DOHH2 (cell line): ENCODE results near the gene IFNA13.

Source experiments
- H3F3A ChIP-seq: fragments of 200-600 bp; sonication (generic), shearing (Covaris generic); 2 replicates; pipeline ENCODE4 v1.6.0; 2016; ENCODE audit warnings: antibody characterized with exemption, mild to moderate bottlenecking; ENCODE audit not compliant: control insufficient read depth, insufficient read depth
- H3K27ac ChIP-seq: fragments of 200-600 bp; sonication (generic); 2 replicates; pipeline ENCODE4 v1.5.1; 2014; ENCODE audit warnings: low read depth, mild to moderate bottlenecking, low read length, moderate library complexity
- H3K27me3 ChIP-seq: fragments of 200-600 bp; sonication (generic); 2 replicates; pipeline ENCODE4 v1.6.1; 2014; ENCODE audit warnings: mild to moderate bottlenecking, low read length, mixed read lengths; ENCODE audit not compliant: control insufficient read depth
- H3K36me3 ChIP-seq: fragments of 200-600 bp; sonication (generic); 2 replicates; pipeline ENCODE4 v1.6.1; 2014; ENCODE audit warnings: mild to moderate bottlenecking, low read length, moderate library complexity, mixed read lengths; ENCODE audit not compliant: control insufficient read depth
- H3K4me1 ChIP-seq: fragments of 200-600 bp; sonication (generic); 2 replicates; pipeline ENCODE4 v1.6.1; 2014; ENCODE audit warnings: mild to moderate bottlenecking, low read length, mixed read lengths; ENCODE audit not compliant: control insufficient read depth
- H3K4me2 ChIP-seq: fragments of 200-600 bp; sonication (generic); 2 replicates; pipeline ENCODE4 v1.6.0; 2014; ENCODE audit warnings: mild to moderate bottlenecking, low read length, moderate library complexity
- H3K4me3 ChIP-seq: fragments of 200-600 bp; sonication (generic); 2 replicates; pipeline ENCODE4 v1.5.1; 2014; ENCODE audit warnings: mild to moderate bottlenecking, low read length, mixed read lengths
- H3K79me2 ChIP-seq: fragments of 200-600 bp; sonication (generic); 2 replicates; pipeline ENCODE4 v1.6.1; 2014; ENCODE audit warnings: mild to moderate bottlenecking, low read length, mixed read lengths; ENCODE audit not compliant: control insufficient read depth
- H3K9me2 ChIP-seq: fragments of 200-600 bp; sonication (generic); replicated peaks from 2 replicates; pipeline ENCODE4 v1.6.1; 2014; ENCODE audit warnings: mild to moderate bottlenecking, low read length, mixed read lengths; ENCODE audit not compliant: control insufficient read depth
- H3K9me3 ChIP-seq: fragments of 200-600 bp; sonication (generic); 2 replicates; pipeline ENCODE4 v1.6.1; 2014; ENCODE audit warnings: antibody characterized with exemption, low read length, mixed read lengths; ENCODE audit not compliant: control insufficient read depth, insufficient read depth
- H4K20me1 ChIP-seq: fragments of 200-600 bp; sonication (generic); 2 replicates; pipeline ENCODE4 v1.6.0; 2014; ENCODE audit warnings: low read depth, mild to moderate bottlenecking, antibody characterized with exemption, low read length, moderate library complexity; ENCODE audit not compliant: control insufficient read depth, insufficient read depth
- EZH2phosphoT487 ChIP-seq: fragments of 200-600 bp; sonication (generic); IDR thresholded peaks from 2 replicates; pipeline ENCODE4 v1.6.1; 2017; ENCODE audit warnings: borderline replicate concordance, mild to moderate bottlenecking, antibody characterized with exemption, low read length, moderate library complexity, mixed read lengths
- TF ChIP-seq, protein P1 (sequence below): fragments of 200-600 bp; sonication (generic); IDR thresholded peaks from one replicate; pipeline ENCODE4 v1.5.1; 2014; ENCODE audit warnings: antibody characterized with exemption, mild to moderate bottlenecking, low read depth, low read length; ENCODE audit not compliant: poor library complexity, severe bottlenecking

Gene IFNA13

DNA sequence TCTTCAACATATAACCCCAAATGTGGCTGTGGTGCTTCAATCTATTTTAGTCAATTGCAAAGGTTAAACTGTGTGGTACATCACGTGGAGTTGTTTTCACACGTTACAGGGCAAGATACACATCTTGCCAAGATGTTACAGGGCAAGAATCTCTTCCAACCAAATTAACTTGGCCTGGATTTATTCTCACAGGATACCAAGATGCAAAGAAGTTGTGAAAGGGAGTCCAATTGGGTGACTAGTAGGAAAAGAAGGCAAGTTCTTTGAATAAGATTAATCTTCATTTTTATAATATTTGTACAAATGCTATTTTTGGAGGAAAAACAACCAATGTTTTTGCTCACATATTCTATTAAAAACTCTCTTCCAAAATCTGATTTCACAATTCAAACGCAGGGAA is 36.3 kb upstream of the IFNA13 start:
- no peak overlapping the region for H3K4me2 ChIP-seq
- no peaks in the 10 kb centered on the region for H4K20me1 ChIP-seq
- H3K9me2 ChIP-seq: no peaks in the 10 kb centered on the region
- no peaks in the 10 kb centered on the region for H3K79me2 ChIP-seq
- H3K36me3 ChIP-seq: no peaks in the 10 kb centered on the region
- H3F3A ChIP-seq: no peaks in the 10 kb centered on the region
- H3K9me3 ChIP-seq: no peaks in the 10 kb centered on the region
- TF ChIP-seq, protein P1, sequence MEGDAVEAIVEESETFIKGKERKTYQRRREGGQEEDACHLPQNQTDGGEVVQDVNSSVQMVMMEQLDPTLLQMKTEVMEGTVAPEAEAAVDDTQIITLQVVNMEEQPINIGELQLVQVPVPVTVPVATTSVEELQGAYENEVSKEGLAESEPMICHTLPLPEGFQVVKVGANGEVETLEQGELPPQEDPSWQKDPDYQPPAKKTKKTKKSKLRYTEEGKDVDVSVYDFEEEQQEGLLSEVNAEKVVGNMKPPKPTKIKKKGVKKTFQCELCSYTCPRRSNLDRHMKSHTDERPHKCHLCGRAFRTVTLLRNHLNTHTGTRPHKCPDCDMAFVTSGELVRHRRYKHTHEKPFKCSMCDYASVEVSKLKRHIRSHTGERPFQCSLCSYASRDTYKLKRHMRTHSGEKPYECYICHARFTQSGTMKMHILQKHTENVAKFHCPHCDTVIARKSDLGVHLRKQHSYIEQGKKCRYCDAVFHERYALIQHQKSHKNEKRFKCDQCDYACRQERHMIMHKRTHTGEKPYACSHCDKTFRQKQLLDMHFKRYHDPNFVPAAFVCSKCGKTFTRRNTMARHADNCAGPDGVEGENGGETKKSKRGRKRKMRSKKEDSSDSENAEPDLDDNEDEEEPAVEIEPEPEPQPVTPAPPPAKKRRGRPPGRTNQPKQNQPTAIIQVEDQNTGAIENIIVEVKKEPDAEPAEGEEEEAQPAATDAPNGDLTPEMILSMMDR: no peak
- TF ChIP-seq EZH2phosphoT487: no peak
- no peak overlapping the region for H3K27ac ChIP-seq
- H3K4me3 ChIP-seq: no peak overlapping the region
- H3K27me3 ChIP-seq: peaks cover 28% of the 10 kb centered on the region
- H3K4me1 ChIP-seq: no peaks in the 10 kb centered on the region

DNA sequence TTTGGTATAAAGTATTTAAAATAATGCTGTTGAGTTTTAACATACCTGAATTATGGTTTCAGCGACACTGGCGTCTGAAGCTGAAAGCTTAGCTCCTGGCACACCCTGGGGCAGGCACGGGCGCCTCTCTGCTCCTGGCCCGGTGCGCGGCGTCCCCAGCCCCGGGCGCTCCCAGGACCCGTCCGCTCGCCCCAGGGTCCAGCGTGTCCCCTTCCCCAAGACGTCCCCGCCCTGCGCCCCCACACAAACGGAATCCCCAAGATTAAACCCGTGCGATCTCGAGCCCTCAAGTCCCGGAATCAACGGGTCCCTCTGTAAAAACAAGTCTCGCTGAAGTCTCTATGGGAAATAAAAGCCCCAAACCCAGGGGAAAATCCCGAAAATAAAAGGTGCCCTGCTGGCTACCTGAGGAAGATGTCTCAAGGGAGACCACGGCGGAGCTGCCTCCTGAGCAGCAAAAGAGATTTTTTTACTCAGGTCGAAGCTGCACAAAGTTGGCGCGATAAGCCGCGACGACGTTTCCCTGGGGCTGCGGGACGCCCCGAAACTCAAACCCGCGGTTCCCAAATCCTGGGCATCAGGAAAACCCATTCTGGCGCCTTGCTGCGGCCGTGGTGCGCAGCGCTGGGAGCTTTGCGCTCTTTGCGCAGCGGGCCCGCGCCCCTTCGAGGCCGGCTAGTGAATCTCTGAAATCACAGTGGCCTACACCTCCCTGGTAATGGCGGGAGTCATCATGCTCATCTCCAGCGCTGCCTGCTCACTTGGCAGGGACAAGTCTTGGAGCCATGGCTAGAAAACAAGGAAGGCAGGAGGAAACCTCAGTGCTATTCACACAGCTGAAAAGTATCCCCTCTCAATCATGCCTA is 34.8 kb upstream of the IFNA13 start:
- TF ChIP-seq EZH2phosphoT487: no peak
- TF ChIP-seq, protein P1: no peak
- Histone ChIP-seq H3K4me1 (no peaks in the 10 kb centered on the region), H3K4me3 (no peak overlapping the region), H3K36me3 (no peaks in the 10 kb centered on the region), H3F3A (no peaks in the 10 kb centered on the region), H3K9me2 (no peaks in the 10 kb centered on the region), H3K9me3 (no peaks in the 10 kb centered on the region), H4K20me1 (no peaks in the 10 kb centered on the region), H3K4me2 (no peak overlapping the region), H3K27ac (no peak overlapping the region), H3K79me2 (no peaks in the 10 kb centered on the region), H3K27me3 (peaks cover 31% of the 10 kb centered on the region)

DNA sequence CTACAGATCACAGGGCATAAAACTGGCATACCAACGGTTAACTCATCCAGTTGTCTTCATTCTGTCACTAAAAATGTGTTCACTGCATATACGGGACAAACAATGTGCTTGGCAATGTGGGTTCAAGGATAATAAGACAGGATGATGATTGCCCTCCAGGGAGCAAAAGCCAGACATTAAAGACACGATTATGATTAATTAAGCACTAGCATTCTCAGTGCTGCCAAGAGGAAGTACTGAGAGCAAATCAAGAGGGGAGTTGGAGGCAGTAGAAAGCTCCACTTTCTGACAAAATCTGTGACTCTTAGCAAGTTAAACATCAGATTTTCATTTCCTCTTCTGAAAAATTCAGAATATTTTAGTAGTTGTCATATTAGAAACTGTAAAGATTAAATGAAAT is 32.1 kb upstream of the IFNA13 start:
- TF ChIP-seq EZH2phosphoT487: no peak
- TF ChIP-seq, protein P1: no peak
- Histone ChIP-seq H3F3A (no peaks in the 10 kb centered on the region), H3K27ac (no peak overlapping the region), H4K20me1 (0 out of 2 replicates have a peak, but pooled peaks cover 2% of the 10 kb centered on the region), H3K4me3 (no peak overlapping the region), H3K36me3 (no peaks in the 10 kb centered on the region), H3K4me1 (peaks cover 5% of the 10 kb centered on the region; the same call in 1 of the 2 replicates), H3K79me2 (no peaks in the 10 kb centered on the region), H3K27me3 (peaks cover 41% of the 10 kb centered on the region), H3K9me3 (no peaks in the 10 kb centered on the region), H3K4me2 (no peak overlapping the region), H3K9me2 (no peaks in the 10 kb centered on the region)
